Ecto neural progenitor cell (in vitro differentiated cells): Measurements from ENCODE around the gene P3H1.
A peak's percentile ranks its signal among the peaks of the same experiment; 100 is the strongest.
"Not testable (repeated sequence)": the region's sequence is repeated elsewhere in the genome, so short reads cannot be mapped to it uniquely, and the experiment has no call there.

Experiments used
- DNase-seq: peaks from one replicate; pipeline ENCODE4 v3.0.0-alpha.2; 2018; ENCODE audit warnings: low spot score

P3H1 gene

DNA sequence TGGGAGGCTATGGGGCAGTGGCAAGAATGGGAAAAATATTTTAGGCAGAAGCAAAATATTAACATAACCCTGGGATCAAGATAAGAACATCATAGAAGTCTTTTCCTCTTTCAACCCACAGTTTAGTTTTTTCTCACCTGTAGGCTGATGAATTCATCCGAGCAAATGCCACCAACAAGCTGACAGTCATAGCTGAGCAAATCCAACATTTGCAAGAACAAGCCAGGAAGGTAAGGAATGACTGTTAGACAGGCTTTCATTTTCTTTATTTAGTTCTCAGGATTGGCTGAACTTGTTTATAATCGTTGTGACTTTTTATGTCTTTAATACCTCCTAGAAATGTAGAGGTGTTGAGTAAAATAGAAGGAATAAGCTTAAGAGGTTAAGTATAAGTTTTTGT is 6.6 kb upstream of the P3H1 start:
- no peak for DNase-seq

DNA sequence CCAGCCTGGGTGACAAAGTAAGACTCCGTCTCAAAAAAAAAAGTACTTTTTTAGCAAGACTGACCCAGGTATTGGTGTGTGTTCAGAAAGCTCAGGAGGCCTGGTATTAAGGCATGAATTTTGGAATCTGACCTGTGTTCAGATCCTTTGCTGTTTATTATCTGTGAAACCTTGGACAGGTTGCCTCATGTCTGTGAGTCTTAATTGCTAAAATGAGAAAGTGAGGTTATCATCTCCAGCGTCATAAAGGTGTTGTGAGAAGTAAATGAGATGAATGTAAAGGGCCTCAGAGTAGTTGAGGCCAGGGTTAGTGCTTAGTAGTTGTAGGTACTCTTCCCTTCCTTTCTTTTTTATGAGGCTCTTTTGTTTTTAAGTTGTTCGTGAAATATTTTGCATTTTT is 3.0 kb upstream of the P3H1 start:
- DNase-seq = no peak

DNA sequence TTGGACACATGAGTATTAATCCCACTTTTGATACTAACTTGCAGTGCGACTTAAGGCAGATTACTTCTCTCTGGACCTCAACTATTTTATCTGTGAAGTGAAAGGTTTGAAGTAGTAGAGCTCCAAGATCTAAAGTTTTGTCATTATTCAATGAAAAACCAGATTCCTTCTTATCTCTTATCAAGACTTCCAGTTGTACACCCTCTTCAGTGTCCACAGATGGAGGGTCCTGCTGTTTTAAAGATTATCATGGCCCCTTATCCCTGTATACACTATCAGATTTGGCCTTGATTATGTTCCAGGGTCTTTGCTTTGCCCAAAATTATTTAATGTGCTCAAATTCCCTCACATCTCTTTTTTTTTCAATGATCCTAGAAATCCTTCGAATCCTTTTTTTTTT is 1.3 kb upstream of the P3H1 start:
- no peak for DNase-seq

GRCh38 chr1:42767510-42768000 is 727 bp upstream of the P3H1 start:
- DNase-seq = no peak

GRCh38 chr1:42765832-42766740 is 742 bp downstream of the P3H1 start:
- DNase-seq = peak; percentile 74

GRCh38 chr1:42765269-42765668 is 1.6 kb downstream of the P3H1 start:
- DNase-seq = no peak

GRCh38 chr1:42762269-42762668 is 4.6 kb downstream of the P3H1 start:
- no peak for DNase-seq

GRCh38 chr1:42761567-42761966 is 5.3 kb downstream of the P3H1 start:
- no peak for DNase-seq

DNA sequence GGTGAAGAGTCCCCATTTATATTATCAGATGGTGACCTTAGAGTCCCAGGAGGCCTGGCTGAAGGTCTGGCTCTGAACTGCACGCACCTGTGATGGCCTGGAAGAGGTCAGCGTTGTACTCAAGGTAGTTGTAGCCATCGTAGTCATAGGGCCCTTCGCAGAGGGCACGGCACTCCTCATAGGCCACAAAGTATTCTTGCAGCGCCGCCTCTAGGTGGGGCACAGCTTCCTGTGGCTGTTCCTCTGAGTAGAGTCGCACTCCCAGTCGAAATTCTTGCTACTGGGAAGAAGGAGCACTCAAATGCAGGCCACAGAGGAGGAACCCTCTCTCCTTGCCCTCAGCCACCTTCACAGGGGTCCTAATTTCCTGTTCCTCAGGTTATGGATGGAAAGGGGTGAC is 7.7 kb downstream of the P3H1 start:
- DNase-seq = no peak

- DNase-seq = no peak
Measured at GRCh38 chr1:42758641-42759040, 8.2 kb downstream of the P3H1 start.

GRCh38 chr1:42757892-42758275 is 8.9 kb downstream of the P3H1 start:
- DNase-seq = no peak

DNA sequence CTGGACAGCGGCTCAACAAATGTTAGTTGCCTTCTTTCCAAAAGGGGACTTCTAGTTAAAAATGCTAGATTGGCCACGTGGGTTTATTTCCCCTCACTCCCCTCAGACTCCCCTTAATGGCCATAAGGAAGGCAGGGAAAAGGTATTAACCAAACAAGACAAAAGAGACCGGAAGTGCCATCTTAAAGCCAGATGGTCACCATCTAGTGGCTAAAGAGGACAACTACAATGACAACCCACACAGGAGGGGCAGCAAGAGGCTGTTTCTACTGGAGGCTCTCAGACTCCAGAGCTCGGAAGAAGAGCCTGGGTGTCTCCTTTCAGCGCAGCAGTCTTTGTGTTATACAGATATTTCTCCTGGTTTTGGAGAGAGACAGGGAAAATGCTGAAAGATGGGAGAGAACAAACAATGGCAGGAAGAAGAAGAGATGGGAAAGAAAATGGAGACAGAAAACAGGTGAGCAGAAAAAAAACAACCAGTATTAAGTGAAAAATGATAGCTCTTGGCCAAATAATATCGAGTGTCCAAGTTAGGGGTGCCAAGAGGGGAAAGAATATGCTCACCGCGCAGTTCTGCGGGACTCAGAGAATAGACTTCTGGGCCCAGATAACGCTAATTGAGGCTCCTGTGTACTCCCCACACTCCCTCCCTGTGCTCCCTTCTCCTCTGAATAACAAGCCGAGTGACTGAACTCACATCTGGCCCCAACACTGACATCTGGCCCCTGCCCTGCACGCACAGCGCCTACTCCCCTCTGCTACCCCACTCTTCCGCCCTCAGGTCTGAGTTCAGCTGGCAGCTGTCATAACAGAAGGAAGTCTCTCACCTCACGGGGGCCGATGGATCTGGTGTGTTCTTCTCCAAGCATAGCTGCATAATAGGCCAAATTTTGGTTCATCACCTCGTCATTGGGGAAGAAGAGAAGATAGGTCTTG is 9.6 kb downstream of the P3H1 start:
- peak; percentile 52 for DNase-seq

GRCh38 chr1:42753070-42753469 is 13.8 kb downstream of the P3H1 start:
- no peak for DNase-seq

- DNase-seq = no peak
Measured at GRCh38 chr1:42752284-42752683, 14.5 kb downstream of the P3H1 start.

DNA sequence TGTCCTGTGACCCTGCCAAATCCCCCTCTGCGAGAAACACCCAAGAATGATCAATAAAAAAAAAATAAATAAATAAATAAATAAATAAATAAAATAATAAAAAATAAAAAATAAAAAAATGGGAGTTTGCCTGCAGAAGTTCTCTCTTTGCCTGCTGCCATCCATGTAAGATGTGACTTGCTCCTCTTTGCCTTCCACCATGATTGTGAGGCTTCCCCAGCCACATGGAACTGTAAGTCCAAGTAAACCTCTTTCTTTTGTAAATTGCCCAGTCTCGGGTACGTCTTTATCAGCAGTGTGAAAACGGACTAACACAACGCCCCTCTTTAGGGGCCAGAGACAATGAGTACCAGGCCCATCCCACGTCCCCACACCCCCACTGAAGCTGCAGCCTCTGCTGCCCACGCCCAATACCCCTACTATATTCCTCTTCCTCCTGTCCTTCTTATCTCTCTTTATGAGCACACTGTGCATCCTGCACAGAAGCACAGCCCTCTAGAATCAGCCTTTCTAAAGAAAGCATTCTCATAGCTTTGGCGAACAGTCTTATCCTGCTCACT is 15.2 kb downstream of the P3H1 start:
- DNase-seq = not testable (repeated sequence)

- no peak for DNase-seq
Measured at GRCh38 chr1:42750041-42750440, 16.8 kb downstream of the P3H1 start.

DNA sequence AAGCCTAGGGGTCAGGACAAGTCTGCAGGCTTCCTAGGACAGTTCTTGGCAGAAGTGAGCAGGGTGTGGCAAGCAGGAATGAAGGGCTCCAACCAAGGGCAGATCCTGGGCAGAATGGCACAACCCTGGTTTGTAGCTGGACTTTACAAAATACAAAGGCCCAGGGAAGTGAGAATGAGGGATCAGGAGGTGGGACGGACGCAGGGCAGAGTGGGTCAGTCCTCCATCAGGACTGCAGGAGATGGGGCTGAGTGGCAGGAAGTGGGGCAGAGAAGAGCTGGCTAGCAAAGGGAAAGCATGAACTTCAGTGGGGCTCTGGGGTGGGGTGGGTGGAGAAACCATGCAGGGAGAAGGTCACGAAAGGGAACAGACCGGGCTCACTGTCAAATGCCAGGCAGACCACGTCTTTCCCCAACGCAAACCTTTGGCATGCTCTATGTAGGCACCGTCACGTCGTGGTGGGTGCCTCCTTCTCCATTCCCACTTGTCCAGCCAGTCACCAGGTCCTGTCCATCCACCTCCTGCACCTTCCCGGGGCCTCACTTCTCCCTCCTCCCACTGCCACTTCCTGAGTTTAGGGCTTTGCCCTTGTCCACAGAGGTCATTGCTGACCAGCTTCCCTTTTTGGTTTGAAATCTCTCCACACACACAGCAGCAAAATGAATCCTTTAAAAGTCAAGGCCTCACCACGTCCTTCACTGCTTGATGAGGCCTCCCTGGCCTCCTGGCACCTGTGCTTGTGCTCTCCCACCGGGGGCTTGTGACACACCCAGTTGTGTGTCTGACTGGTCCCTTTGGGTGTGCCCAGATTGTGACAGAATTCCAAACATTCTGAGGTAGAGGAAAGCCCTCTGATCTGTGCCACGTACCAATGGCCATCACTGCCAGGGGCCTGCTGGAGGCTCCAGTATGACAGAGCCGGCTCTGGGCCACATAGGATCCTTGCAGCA is 18.1 kb downstream of the P3H1 start:
- DNase-seq = no peak

- DNase-seq = no peak
Measured at GRCh38 chr1:42748021-42748420, 18.8 kb downstream of the P3H1 start.

DNA sequence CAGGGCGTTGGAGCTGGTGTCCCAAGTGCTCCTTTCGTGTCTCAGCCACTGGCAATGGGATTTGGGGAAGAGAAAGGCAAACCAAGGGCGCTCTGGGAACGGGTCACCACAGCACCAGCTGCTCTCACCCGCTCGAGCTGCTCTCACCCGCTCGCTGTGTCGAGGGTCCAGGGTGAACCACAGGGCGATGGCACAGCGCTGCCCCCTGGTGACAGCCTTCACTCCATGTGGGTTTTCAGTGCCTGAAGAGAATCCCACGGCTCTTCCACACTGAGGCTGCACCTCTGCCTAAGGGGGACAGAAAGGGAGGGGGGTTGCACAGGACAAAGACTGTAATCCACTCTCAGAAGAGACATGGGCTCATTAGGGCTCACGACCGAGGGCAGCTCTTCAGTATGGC is 19.7 kb downstream of the P3H1 start:
- DNase-seq = peak; percentile 67

- no peak for DNase-seq
Measured at GRCh38 chr1:42746436-42747105, 20.3 kb downstream of the P3H1 start.

- DNase-seq = no peak
Measured at GRCh38 chr1:42745851-42746250, 21.0 kb downstream of the P3H1 start.
